Measurements from ENCODE around the gene ME3.

The ME3 gene

DNA sequence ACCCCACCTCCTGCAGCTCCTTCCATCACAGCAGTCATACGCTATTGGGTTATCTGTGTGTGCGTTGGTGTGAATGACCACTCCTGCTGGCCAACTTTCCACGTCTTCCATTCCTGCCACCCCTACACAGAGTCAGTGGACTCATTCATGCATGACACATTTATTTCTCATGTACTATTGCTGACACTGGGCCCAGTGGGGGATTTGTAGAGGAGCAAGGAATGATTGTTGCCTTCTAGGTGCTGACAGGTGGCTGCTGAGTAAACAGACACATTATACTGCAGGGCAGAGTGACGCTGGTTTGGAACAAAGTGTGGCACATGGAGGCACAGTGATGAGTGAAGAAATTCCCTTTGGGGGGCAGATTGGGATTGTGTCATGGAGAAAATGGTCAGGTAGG, 183.9 kb downstream of the ME3 start:
- DNase-seq (ENCODE audit: low read depth in 2 of 2): no peak

DNA sequence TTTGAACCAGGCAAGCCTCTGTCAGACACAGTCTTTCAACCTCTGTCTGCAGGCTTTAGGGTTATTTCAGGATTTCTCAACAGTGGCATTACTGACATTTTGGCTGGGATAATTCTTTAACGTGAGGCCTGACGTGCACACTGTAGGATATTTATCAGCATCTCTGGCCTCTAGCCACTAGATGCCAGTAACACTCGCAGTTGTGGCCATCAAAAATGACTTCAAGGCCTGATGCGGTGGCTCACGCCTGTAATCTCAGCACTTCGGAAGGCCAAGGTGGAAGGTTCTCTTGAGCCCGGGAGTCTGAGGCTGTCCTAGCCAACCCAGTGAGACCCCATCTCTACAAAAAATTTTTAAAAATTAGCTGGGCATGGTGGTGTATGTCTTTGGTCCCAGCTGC, 184.7 kb downstream of the ME3 start:
- no peak for DNase-seq (ENCODE audit: low read depth in 2 of 2)

DNA sequence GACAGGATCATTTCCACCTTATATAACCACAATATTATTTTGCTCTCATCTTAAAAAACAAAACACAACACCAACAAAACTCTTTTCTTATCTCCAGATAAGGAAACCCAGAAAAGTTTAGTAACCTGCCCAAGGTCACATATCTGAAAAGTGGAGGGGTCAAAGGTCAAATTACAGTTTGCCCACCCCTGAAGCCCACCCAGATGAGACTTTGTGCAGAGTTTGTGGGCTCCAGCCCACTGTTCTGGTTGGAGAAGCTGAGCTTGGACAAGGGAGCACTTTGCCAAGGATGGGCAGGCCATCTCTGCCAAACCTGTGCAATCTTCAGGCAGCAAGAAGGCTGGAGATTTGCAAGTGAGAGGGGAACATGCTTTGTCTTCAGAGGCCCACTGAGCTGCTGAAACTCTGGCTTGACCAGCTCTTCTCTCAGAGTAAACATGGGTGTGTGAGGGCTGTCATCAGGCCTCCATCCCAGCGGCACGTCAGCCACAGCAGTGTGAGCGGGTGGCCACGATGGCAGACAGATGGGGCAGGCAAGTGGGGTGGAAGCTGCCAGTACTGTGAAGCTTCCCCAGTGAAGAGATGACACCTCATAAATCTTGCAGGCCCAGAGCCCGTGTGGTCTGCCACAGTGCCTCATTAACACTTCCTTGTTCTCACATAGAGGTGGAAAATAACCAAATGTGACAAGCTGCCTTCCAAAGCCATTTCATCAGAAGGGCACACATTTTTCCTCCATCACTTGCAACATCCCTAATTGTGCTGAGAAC, 186.0 kb downstream of the ME3 start:
- no peak for DNase-seq (ENCODE audit: low read depth in 2 of 2)

DNA sequence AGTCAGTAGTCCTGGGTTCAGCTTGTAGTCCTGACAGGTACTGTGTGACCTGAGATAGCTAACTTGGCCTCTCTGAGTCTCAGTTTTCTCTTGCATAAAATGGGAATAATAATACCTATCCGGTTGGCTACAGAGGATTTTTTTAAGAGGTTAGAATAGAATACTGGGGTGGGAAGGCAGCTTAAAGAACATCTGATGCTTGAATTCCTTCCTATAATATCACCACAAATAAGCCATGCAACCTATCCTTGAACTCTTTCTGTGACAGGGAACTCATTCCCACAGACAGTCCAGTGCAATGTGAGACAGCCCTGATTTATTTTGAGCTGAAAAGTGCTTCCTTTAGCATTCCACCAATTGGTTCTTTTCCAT, 187.6 kb downstream of the ME3 start:
- no peak for DNase-seq (ENCODE audit: low read depth in 2 of 2)

DNA sequence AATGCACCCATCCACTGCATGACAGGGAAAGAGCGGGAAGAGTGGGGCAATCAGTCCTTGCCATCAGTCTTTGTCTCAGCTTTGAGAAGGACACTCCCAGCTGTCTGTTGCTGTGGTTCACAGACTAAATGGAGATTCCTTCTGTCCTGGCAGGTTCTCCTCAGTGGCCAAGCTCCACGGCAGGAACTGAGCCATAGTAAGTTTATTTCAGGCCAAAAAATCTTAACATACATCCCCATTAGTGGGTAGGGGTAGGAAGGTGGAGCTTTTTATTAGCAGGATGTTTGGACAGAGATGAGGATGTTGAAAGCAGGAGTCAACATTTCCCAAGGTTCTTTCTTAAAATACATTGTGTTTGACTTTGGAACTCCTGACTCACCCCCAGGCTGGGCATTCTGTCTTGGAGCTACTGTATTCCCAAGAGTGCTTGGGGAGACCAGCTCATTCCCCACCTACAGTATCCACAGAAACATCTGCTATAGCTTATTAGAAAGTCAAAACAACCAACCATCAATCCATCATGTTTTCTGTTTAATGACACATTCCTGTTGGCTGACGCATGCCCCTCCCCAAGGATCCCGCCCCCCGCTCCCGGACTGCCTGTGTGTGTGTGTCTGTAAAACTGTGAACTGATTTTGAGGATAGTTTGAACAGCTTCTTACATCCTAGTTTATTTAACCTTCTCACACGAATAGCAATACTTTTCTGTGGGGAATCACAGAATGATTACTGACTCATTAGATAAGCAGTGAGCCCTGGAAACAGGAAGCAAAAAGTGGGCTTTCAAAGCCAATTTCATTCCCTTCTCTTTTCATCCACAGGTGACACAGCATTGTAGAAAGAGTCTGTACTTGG, 188.2 kb downstream of the ME3 start:
- DNase-seq (ENCODE audit: low read depth in 2 of 2): no peak

DNA sequence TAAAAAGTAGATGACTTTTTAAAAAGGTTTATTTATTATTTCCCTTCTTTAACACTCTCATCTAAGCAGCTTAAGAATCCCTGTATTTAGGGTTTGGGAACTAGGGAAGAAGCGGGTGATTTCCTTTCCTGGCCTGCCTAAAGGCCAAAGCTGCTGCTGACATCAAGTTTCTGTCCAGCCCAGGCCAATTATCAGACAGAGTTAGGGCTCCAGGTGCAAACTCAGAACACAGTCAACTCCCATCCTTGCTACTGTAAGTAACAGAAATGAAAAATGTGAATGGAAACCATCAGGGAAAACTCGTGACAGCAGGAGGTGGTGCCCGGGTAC, 188.8 kb downstream of the ME3 start:
- no peak for DNase-seq (ENCODE audit: low read depth in 2 of 2)

DNA sequence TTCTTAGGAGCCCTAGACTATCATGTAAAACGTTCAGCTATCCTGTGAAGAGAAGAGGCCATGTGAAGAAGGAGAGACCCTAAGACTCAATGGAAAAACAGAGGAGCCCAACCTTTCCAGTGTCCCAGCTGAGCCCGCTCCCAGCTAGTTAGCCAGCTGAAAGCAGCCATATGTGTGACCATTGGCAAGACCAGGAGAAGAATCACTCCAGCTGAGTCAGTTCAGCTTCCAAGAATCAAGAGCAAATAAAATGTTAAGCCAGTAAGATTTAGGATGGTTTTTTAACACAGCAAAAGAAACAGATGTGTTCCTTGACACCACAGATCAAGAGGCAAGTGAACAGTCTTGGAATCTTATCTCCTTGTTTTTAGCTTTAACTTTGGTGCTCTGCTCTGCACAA, 189.7 kb downstream of the ME3 start:
- DNase-seq (ENCODE audit: low read depth in 2 of 2): no peak

DNA sequence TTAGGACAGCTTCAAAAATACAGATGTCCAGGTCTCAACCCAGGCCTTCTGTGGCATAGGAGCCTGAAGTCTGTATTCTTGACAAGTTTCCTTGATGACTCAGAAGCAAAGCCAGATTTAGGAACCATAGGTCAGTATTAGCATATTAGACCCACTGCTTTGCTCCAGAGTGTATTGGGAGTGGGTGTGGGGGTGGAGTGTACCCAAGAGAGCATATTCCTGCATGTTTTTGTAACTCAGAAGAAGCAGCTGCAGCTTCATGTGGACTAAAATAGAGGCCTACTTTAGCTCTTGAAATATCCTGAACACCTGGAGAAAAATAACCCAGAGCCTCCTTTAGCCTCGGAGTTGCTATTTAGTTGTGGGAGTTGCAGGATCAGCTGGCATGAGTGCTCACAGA, 191.0 kb downstream of the ME3 start:
- no peak for DNase-seq (ENCODE audit: low read depth in 2 of 2)

DNA sequence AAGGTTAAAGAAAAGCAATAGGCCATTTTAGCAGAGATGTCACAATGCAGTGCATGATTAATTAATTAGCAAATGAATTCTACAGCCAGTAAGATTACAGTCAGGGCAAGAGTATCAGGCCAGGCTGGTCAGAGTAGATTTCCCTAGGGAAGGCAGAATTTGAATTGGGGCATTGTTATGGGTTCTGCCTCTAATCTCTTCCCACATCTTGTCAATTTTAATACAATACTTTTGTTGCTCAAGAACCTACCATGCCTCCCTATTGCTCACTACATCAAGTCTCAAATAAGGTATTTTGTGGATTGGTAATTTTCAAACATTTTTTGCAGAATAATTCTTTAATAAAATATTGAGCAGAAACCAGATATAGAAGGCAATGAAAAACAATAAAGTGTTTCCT, 194.1 kb downstream of the ME3 start:
- DNase-seq (ENCODE audit: low read depth in 2 of 2): no peak

DNA sequence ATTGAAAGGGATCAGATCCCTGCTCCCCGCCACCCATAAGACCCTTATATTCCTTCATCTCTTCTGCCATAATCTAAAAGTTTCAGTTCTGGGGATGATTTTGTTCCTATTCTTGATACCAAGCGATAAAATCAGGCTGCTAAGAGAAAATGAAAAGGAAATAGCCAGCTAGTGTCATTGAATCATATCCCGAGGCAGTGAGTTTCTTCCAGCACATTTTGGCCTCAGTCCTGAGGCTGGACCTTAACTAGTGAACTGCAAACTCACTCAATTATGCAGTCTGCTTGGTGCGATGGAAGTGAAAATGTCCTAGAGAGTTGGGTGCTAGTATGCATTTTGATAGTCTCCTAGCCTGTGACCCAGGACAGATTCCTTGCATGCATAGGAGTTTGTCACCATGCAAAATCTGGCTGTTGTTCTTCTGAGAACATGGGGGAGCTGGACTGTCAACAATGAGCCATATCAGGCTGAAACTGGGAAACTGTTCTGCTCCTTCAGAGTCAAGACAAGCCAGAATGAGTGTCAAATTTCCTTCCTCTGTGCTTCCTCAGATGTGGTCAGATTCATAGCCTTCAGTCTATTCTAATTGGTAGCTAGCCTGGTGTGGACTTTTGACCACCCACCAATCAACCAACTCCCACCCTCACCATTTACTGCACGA, 194.8 kb downstream of the ME3 start:
- DNase-seq (ENCODE audit: low read depth in 2 of 2): no peak

DNA sequence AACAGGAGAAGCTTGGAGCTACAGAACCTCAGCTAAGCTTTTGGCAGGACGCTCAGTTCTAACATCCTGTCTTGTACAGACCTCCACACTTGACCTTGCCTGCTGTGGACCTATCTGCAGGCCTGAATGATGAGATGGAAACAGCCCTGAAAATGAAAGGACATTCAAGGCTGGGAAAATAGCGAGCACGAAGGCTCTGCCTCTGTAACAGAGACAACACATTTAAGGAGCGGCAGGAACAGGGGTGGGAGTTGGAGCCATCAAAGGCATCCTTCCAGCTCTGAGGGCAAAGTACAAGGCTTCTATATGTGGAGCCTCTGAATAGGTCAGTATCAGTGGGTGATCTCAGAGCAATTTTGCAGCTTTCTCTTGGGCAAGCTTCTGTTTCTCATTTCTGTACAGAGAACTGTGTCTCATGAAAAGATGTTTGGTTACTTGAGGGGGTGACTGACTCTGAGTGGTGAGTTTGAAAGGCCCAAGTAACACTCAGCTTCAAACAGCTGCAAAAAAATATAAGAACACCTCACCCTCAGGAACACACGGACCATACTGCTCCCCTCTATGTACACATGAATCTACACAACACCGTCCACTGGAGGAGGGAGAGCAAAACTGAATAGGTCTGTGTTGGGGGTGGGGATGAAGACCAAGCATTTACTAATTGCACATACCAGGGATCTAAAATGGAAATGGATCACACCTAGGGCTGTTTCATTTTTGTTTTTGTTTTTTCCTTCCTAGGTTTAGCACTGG, 196.1 kb downstream of the ME3 start:
- no peak for DNase-seq (ENCODE audit: low read depth in 2 of 2)

DNA sequence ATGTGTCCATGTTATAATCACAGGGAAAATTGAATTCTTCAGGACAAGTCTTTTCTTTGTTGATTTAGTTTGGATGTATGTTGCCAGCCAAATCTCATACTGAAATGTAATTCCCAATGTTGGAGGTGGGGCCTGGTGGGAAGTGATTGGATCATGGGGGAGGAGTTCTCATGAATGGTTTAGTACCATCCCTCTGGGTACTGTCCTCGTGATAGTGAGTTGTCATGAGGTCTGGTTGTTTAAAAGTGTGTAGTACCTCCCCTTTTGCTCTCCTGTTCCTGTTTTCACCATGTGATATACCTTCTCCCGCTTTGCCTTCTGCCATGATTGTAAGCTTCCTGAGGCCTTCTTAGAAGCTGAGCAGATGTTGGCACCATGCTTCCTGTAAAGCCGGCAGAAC, 197.4 kb downstream of the ME3 start:
- no peak for DNase-seq (ENCODE audit: low read depth in 2 of 2)

DNA sequence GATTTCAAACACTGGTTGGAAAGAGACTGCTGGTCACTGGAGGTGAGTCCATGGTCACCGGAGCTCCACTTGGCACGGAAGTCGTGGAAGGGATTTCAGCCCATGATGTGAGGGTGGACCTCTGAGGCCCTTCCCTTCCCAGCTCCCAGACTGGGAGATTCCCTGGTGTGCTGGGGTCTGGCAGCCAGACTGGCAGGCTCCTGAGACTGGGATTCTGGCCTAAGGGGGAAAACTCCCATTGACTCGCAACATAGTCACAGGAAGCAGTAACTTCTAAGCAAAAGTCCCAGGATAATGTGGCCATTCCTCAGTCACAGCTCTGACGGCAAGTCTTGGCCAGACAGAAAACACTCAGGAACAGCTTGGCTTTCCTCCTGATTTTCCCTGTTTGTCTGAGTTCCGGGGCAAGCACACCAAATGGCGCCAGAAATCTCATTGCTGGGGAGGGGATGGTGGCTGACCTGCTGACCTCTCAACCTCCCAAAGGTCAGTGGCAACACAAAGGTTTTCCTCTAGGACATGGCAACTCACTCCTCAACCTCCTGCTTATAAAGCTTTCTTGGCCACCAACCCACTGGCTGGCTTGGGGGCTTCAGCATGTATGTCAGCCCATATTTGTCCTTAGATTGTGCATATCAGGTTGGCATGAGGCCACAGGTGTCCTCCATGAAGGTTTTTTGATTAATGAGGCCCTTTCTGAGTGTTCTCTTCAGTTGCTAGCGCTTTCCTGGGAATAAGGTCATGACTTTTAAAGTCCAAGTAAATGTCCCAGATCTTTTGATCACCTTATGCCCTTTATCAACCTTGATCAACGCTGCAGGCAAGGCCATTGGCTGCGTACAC, 198.2 kb downstream of the ME3 start:
- no peak for DNase-seq (ENCODE audit: low read depth in 2 of 2)

DNA sequence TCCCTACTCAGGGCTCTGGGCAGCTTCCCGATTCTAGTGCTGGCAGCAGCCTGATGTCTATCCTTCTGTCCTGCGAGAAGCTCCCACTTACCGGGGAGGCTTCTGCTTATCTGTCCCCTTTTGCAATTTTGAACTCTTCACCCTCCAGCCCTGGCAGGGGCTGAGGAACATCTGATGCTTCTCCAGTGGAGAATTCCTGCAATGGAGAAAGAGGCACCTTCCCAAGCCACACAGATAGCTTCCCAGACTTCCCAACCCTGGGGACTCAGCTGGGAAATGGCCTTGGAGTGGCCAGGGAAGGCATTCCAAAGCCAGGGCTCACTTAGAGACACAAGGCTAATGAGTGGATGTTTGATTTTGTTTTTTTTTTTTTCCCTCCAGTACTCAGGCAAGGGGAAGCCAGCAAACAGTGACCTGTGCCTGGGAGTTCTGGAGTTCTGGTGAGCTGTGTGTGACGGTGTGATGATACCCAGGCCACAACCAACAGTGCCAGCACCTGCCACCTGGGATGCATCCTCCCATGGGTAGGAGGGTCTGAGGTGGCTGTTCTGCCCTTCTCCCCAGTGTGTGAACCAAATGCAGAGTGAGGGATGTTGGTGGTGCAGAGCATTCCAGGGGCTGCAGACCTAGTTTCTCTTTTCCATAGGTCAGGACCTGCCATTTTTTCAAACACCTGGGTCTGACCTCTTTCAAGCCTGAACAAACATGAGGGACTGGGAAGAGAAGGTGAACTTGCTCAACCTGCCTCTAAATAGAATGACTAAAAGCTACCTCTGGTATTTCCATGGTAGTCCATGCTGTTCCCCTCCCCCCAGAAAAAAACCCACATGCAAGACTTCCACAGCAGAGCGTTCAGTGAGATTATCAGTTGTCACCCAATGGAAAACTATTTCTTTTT, 202.7 kb downstream of the ME3 start:
- DNase-seq (ENCODE audit: low read depth in 2 of 2): no peak

DNA sequence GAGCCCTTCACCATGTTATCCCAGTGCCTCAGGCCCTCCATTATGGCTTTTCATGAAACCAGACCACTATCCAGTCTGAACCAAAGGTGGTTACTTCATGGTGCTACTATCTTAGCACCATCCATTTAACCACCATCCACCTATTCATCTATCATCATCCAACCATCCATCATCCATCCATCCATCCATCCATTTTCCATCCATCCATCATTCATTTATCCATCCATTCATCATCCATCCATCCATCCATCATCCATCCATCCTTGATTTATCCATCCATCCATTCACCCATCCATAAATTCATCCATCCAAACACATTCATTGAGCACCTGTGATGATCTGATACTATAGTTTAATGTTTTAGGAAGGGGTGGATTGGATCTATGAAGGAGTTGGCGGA, 204.2 kb downstream of the ME3 start:
- no peak for DNase-seq (ENCODE audit: low read depth in 2 of 2)

DNA sequence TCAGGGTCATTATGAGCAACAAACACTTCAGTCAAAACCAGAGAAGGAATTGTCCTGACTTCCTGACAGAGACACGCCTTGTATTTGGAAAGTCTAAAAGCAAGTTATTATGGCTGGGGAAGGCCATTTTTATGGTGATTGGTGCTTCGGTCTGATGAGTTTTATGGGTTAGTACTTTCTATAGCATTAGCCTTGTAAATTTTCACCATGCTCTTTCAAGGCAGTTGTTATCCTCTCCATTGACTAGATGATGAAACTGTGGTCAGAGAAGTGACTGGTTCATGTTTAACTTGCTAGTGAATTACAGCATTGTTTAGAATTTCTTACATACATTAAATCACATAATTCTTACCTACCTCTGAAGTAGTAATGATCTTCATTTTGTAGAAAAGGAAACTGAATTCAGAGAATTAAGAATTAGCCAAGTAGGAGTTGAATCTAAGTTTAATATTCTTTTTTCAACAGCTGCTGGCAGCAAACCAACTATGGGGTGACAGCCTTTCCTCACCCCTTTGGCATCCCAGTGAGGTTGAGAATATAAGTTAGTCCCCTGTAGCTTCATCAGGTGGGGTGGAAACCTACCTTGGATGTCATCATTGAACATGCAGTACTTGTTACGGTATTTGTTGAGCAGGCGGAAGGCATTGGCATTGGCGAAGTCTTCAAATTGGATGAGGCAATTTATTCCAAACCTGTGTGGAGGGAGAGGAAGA, 207.8 kb downstream of the ME3 start:
- no peak for DNase-seq (ENCODE audit: low read depth in 2 of 2)

DNA sequence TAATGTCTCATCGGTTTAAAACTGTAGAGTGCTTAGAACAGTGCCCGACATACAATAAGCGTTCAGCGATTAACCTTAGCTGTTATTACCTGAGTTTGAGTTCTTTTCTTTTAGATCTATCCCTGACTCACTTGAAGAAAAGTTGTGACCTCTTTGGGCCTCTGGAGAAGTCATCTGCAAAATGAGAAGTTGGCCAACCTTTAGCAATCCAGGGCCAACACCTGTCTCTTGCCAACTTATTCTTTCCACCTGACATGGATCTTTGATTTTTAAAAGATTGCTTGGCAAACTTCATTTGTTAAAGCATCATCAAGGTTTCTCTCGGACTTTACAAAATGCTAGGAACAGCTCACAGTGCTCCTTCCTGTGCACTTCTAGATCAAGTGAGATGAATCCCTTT, 208.5 kb downstream of the ME3 start:
- DNase-seq (ENCODE audit: low read depth in 2 of 2): no peak

DNA sequence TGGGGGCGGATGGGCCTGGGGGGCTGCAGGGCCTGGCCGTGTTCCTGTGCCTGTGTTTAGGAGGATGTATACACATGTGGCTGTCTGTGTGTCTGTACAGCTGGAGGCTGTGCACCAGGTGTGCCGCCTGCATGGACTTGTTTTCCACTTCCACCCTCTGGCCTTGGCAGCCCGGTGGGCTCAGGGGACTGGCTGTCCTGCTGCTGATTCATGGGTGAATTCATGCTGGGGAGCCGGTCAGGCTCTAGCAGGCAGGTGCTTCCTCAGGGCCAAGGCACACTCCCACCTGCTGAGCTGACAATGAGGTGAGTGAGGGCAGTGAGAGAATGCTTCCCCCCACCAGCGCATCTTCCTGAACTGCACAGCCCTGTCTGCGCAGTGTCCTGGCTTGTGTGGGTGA, 209.3 kb downstream of the ME3 start:
- DNase-seq (ENCODE audit: low read depth in 2 of 2): no peak

DNA sequence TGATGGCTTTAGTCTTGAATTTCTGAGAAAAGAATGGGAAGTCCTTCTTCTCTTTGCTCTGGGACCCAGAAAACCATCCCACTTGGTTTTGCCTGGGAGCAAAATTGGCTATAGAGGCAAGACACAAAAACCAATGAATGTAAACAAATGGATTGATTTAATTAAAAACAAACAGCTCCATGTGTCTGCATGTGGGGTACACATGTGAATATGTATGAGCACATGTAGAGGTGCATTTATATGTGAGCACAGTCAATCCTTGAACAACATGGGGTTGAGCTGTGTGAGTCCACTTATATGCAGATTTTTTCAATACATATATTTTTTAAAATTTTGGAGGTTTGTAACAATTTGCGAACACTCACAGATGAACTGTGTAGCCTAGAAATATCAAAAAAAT, 210.5 kb downstream of the ME3 start:
- no peak for DNase-seq (ENCODE audit: low read depth in 2 of 2)
